HepG2 (cell line): ENCODE measurements around the gene ZNF226. TPM values are rescaled to one million over a fixed set of nuclear protein-coding genes. Genes with fewer than 3 reads are reported as not detected.

Source experiments
- ARNT ChIP-seq: fragments of 450-650 bp; IDR thresholded peaks from 2 replicates; pipeline ENCODE4 v1.6.1; 2017
- CBX5 ChIP-seq: sonication (generic); formaldehyde crosslinking; IDR thresholded peaks from 2 replicates; pipeline ENCODE4 v1.4.0; 2020; ENCODE audit warnings: missing genetic modification reagents, borderline replicate concordance
- CCAR2 ChIP-seq: fragments of 200-400 bp; formaldehyde crosslinking; optimal IDR thresholded peaks from 2 replicates; pipeline ENCODE3; 2018; ENCODE audit warnings: low read depth, mild to moderate bottlenecking, low read length, moderate library complexity
- CREB1 ChIP-seq, 2 experiments: fragments of 450-650 bp in 1 of 2; IDR thresholded peaks; 2 replicates each; pipeline ENCODE4 v1.6.1; 2016 to 2017; ENCODE audit warnings: control low read depth in 1 of 2, mild to moderate bottlenecking in 1 of 2, missing compliant biosample characterization in 1 of 2, missing genetic modification characterization in 1 of 2
- HNF4A ChIP-seq: sonication (generic); formaldehyde crosslinking; IDR thresholded peaks from 2 replicates; pipeline ENCODE4 v1.4.0; 2020; ENCODE audit warnings: missing genetic modification reagents
- MIER3 ChIP-seq: IDR thresholded peaks from 2 replicates; pipeline ENCODE4 v1.6.1; 2016; ENCODE audit warnings: missing compliant biosample characterization, borderline replicate concordance
- ONECUT2 ChIP-seq: sonication (generic); formaldehyde crosslinking; IDR thresholded peaks from 2 replicates; pipeline ENCODE4 v1.4.0; 2020; ENCODE audit warnings: missing genetic modification reagents
- PHB2 ChIP-seq: fragments of 450-650 bp; IDR thresholded peaks from 2 replicates; pipeline ENCODE4 v1.6.1; 2018; ENCODE audit not compliant: partially characterized antibody
- POLR2A ChIP-seq, 2 experiments: IDR thresholded peaks; 2 replicates each; pipeline ENCODE4 v1.6.1; 2011; ENCODE audit warnings: low read depth in 2 of 2, low read length in 2 of 2, mild to moderate bottlenecking in 1 of 2, moderate library complexity in 1 of 2; ENCODE audit not compliant: insufficient read depth in 1 of 2
- TBP ChIP-seq: sonication (generic); formaldehyde crosslinking; IDR thresholded peaks from 2 replicates; pipeline ENCODE4 v1.5.0; 2020; ENCODE audit warnings: missing genetic modification reagents
- TCF7 ChIP-seq: sonication (generic); IDR thresholded peaks from 2 replicates; pipeline ENCODE4 v1.6.1; 2016; ENCODE audit warnings: antibody characterized with exemption, low read depth
- ZNF263 ChIP-seq: sonication (generic); formaldehyde crosslinking; IDR thresholded peaks from 2 replicates; pipeline ENCODE4 v1.4.0; 2020; ENCODE audit warnings: missing genetic modification reagents
- ZNF350 ChIP-seq: sonication (generic); formaldehyde crosslinking; IDR thresholded peaks from 2 replicates; pipeline ENCODE4 v1.4.0; 2020; ENCODE audit warnings: mild to moderate bottlenecking, low read depth, missing genetic modification reagents, borderline replicate concordance
- ZNF496 ChIP-seq: sonication (generic); formaldehyde crosslinking; IDR thresholded peaks from 2 replicates; pipeline ENCODE4 v1.8.1; 2023; ENCODE audit warnings: mild to moderate bottlenecking, moderate library complexity, missing genetic modification reagents; ENCODE audit not compliant: insufficient replicate concordance
- ZNF501 ChIP-seq: sonication (generic); formaldehyde crosslinking; IDR thresholded peaks from 2 replicates; pipeline ENCODE4 v1.5.1; 2020; ENCODE audit warnings: mild to moderate bottlenecking, moderate library complexity, missing genetic modification reagents
- ZNF550 ChIP-seq: sonication (generic); formaldehyde crosslinking; IDR thresholded peaks from 2 replicates; pipeline ENCODE4 v1.4.0; 2020; ENCODE audit warnings: mild to moderate bottlenecking, missing genetic modification reagents, borderline replicate concordance
- ZNF703 ChIP-seq: sonication (generic); formaldehyde crosslinking; IDR thresholded peaks from 2 replicates; pipeline ENCODE4 v1.5.1; 2020; ENCODE audit warnings: missing genetic modification reagents, mild to moderate bottlenecking, moderate library complexity, borderline replicate concordance
- polyA plus RNA-seq, 8 experiments: library from polyadenylated mRNA; depleted of rRNA in 3 of 8; stranded (reverse) in 7 of 8; unstranded in 1 of 8; fragments of >200 nt; fragmentation: Illumina TruSeq in 4 of 8; extraction: Trizol in 4 of 8; gene quantifications; 2 replicates each; pipeline versions ENCODE4 v1.2.1 to v1.2.3, GENCODE V29; 2011 to 2016; ENCODE audit warnings: low read depth in 4 of 8, missing spikeins in 1 of 8, mixed read lengths in 1 of 8; ENCODE audit not compliant: insufficient read depth in 1 of 8
- total RNA-seq, 5 experiments: library from RNA; depleted of rRNA; stranded (reverse); fragments of >200 nt; fragmentation: Illumina TruSeq; extraction: Trizol; gene quantifications; 2 replicates each; pipeline ENCODE4 v1.2.3, GENCODE V29; 2016; ENCODE audit warnings: low read depth in 1 of 5
- TF ChIP-seq, protein P1 (sequence below): sonication (generic); formaldehyde crosslinking; IDR thresholded peaks from 2 replicates; pipeline ENCODE4 v1.4.0; 2020; ENCODE audit warnings: mild to moderate bottlenecking, missing genetic modification reagents, borderline replicate concordance
- TF ChIP-seq, protein P2 (sequence below): sonication (generic); formaldehyde crosslinking; IDR thresholded peaks from 2 replicates; pipeline ENCODE4 v1.5.0; 2020; ENCODE audit warnings: missing genetic modification reagents
- TF ChIP-seq, protein P3 (sequence below): sonication (generic); formaldehyde crosslinking; IDR thresholded peaks from 2 replicates; pipeline ENCODE4 v1.8.1; 2023; ENCODE audit warnings: missing genetic modification reagents, mild to moderate bottlenecking, borderline replicate concordance
- TF ChIP-seq, protein P4 (sequence below): IDR thresholded peaks from 2 replicates; pipeline ENCODE4 v1.6.1; 2016; ENCODE audit warnings: missing biosample characterization, missing genetic modification reagents, low read depth
- TF ChIP-seq, protein P5 (sequence below): sonication (generic); formaldehyde crosslinking; IDR thresholded peaks from 2 replicates; pipeline ENCODE4 v1.8.0; 2022; ENCODE audit warnings: missing genetic modification reagents, mild to moderate bottlenecking, inconsistent platforms, borderline replicate concordance
- TF ChIP-seq, protein P6 (sequence below): sonication (generic); formaldehyde crosslinking; IDR thresholded peaks from 2 replicates; pipeline ENCODE4 v1.5.1; 2020; ENCODE audit warnings: mild to moderate bottlenecking, missing genetic modification reagents, moderate library complexity

Gene ZNF226
- total and polyA plus RNA-seq, 2 of the 13 experiments (the other 11 are each of a cell fraction or from before 2014, with no cell fraction given), result 8.3 to 16.0 TPM

DNA sequence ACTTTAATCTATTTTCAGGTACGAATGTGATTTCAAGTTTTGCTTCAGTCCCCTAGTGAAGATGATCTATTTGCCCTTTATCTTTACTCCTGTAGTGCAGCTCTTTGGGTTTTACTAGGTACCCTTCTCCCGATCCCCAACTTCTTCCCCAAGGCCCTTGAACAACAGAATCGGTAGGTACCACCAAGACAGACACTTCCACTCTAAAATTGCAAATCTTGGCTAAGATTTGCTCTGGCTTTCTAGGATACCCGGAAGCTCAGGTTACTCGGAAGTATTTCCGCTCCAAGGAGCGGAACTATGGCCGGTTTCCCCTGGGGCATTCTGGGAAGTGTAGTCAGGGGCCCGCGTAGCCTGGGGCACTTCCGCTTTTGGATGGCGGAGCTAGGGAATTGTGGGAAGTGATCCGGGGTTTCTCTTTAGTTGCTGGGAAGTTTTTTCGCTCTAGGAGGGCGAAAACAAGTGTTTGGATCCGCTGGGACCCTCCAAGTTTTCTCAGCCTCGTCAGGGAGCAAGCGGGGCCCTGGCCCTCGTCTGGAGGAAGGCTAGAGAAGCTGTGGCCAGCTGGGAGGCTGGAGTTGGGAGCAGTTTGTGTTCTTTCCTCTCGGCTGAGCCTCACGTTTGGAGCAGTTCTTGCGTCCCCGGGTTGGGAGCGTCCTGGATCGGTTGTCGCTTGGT is 42.4 kb downstream of the ZNF226 start (continued):
- TF ChIP-seq, protein P1, sequence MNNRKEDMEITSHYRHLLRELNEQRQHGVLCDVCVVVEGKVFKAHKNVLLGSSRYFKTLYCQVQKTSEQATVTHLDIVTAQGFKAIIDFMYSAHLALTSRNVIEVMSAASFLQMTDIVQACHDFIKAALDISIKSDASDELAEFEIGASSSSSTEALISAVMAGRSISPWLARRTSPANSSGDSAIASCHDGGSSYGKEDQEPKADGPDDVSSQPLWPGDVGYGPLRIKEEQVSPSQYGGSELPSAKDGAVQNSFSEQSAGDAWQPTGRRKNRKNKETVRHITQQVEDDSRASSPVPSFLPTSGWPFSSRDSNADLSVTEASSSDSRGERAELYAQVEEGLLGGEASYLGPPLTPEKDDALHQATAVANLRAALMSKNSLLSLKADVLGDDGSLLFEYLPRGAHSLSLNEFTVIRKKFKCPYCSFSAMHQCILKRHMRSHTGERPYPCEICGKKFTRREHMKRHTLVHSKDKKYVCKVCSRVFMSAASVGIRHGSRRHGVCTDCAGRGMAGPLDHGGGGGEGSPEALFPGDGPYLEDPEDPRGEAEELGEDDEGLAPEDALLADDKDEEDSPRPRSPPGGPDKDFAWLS (CRISPR knock-in tag), result no peak
- TF ChIP-seq, protein P2, sequence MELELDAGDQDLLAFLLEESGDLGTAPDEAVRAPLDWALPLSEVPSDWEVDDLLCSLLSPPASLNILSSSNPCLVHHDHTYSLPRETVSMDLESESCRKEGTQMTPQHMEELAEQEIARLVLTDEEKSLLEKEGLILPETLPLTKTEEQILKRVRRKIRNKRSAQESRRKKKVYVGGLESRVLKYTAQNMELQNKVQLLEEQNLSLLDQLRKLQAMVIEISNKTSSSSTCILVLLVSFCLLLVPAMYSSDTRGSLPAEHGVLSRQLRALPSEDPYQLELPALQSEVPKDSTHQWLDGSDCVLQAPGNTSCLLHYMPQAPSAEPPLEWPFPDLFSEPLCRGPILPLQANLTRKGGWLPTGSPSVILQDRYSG (CRISPR knock-in tag), result no peak
- no peak for TF ChIP-seq PHB2
- no peak for TF ChIP-seq ZNF263 (CRISPR knock-in tag)
- no peak for TF ChIP-seq ONECUT2 (CRISPR knock-in tag)
- TF ChIP-seq, protein P3, sequence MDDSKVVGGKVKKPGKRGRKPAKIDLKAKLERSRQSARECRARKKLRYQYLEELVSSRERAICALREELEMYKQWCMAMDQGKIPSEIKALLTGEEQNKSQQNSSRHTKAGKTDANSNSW, result no peak
- TF ChIP-seq ZNF703 (CRISPR knock-in tag), result no peak
- TF ChIP-seq CCAR2, result no peak
- peak; percentile 84; the same call in 1 of the 2 replicates for TF ChIP-seq MIER3 (CRISPR knock-in tag)
- TF ChIP-seq, protein P4, sequence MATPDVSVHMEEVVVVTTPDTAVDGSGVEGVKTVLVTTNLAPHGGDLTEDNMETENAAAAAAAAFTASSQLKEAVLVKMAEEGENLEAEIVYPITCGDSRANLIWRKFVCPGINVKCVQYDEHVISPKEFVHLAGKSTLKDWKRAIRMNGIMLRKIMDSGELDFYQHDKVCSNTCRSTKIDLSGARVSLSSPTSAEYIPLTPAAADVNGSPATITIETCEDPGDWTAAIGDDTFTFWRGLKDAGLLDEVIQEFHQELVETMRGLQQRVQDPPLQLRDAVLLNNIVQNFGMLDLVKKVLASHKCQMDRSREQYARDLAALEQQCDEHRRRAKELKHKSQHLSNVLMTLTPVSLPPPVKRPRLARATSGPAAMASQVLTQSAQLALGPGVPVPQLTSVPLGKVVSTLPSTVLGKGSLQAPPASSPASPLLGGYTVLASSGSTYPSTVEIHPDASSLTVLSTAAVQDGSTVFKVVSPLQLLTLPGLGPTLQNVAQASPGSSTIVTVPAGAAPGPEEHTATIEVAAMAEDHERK (CRISPR knock-in tag), result 0 out of 2 replicates have a peak, but pooled peaks have one; percentile 19
- peak; percentile 80 for TF ChIP-seq ZNF501
- no peak for TF ChIP-seq TBP
- TF ChIP-seq HNF4A, result no peak
- TF ChIP-seq POLR2A (IDR thresholded peaks at IDR 0.05; ENCODE audit: insufficient read depth in 1 of 2, low read depth in 2 of 2, low read length in 2 of 2), result peak; percentile 49 to 68; a peak in 3 of 4 replicates
- TF ChIP-seq TCF7, result no peak
- TF ChIP-seq, protein P5, sequence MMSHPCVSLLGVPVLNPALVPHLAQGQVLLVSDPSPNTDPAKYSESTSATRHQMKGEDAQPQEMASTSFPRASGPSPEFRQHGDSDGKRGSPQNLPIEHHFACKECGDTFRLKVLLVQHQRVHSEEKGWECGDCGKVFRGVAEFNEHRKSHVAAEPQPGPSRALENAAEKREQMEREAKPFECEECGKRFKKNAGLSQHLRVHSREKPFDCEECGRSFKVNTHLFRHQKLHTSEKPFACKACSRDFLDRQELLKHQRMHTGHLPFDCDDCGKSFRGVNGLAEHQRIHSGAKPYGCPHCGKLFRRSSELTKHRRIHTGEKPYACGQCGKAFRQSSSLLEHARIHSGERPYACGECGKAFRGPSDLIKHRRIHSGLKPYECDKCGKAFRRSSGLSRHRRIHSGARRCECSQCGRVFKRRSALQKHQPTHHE (CRISPR knock-in tag), result 0 out of 2 replicates have a peak, but pooled peaks have one; percentile 49
- peak; percentile 82; the same call in 1 of the 2 replicates for TF ChIP-seq CBX5 (CRISPR knock-in tag)
- TF ChIP-seq ARNT, result no peak
- no peak for TF ChIP-seq CREB1 (IDR thresholded peaks at IDR 0.05)
- peak; percentile 85 for TF ChIP-seq CREB1 (CRISPR knock-in tag; IDR thresholded peaks at IDR 0.05)
- no peak for TF ChIP-seq ZNF496
- TF ChIP-seq, protein P6, sequence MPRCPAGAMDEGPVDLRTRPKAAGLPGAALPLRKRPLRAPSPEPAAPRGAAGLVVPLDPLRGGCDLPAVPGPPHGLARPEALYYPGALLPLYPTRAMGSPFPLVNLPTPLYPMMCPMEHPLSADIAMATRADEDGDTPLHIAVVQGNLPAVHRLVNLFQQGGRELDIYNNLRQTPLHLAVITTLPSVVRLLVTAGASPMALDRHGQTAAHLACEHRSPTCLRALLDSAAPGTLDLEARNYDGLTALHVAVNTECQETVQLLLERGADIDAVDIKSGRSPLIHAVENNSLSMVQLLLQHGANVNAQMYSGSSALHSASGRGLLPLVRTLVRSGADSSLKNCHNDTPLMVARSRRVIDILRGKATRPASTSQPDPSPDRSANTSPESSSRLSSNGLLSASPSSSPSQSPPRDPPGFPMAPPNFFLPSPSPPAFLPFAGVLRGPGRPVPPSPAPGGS (CRISPR knock-in tag), result no peak
- peak; percentile 61; the same call in 1 of the 2 replicates for TF ChIP-seq ZNF350 (CRISPR knock-in tag)
- TF ChIP-seq ZNF550 (CRISPR knock-in tag), result no peak
